ENCODE results near the gene ADAMTSL3.

ADAMTSL3 gene

GRCh38 chr15:83913034-83913632, 259.2 kb downstream of the ADAMTSL3 start:
- in situ Hi-C loops (cut with MboI; ENCODE audit: low sequenced_read_pairs) = no loop called here

GRCh38 chr15:83914906-83915305, 261.0 kb downstream of the ADAMTSL3 start:
- in situ Hi-C loops (cut with MboI; ENCODE audit: low sequenced_read_pairs) = no loop called here

GRCh38 chr15:83917432-83917831, 263.5 kb downstream of the ADAMTSL3 start:
- in situ Hi-C loops (cut with MboI; ENCODE audit: low sequenced_read_pairs) = no loop called here

- in situ Hi-C loops (cut with MboI; ENCODE audit: low sequenced_read_pairs) = no loop called here
These were observed 264.1 kb downstream of the ADAMTSL3 start for GRCh38 chr15:83918011-83918410.

GRCh38 chr15:83919319-83919830, 265.5 kb downstream of the ADAMTSL3 start:
- in situ Hi-C loops (cut with MboI; ENCODE audit: low sequenced_read_pairs) = no loop called here

GRCh38 chr15:83919978-83920510, 266.1 kb downstream of the ADAMTSL3 start:
- in situ Hi-C loops (cut with MboI; ENCODE audit: low sequenced_read_pairs) = no loop called here

- in situ Hi-C loops (cut with MboI; ENCODE audit: low sequenced_read_pairs) = no loop called here
These were observed 268.8 kb downstream of the ADAMTSL3 start for GRCh38 chr15:83922649-83923294.

GRCh38 chr15:83926116-83926515, 272.2 kb downstream of the ADAMTSL3 start:
- in situ Hi-C loops (cut with MboI; ENCODE audit: low sequenced_read_pairs) = no loop called here

- in situ Hi-C loops (cut with MboI; ENCODE audit: low sequenced_read_pairs) = no loop called here
These were observed 273.9 kb downstream of the ADAMTSL3 start for GRCh38 chr15:83927704-83928391.

- in situ Hi-C loops (cut with MboI; ENCODE audit: low sequenced_read_pairs) = no loop called here
These were observed 274.4 kb downstream of the ADAMTSL3 start for GRCh38 chr15:83928392-83928734.

GRCh38 chr15:83928878-83929418, 275.0 kb downstream of the ADAMTSL3 start:
- in situ Hi-C loops (cut with MboI; ENCODE audit: low sequenced_read_pairs) = no loop called here

GRCh38 chr15:83929619-83930018, 275.7 kb downstream of the ADAMTSL3 start:
- in situ Hi-C loops (cut with MboI; ENCODE audit: low sequenced_read_pairs) = no loop called here

- in situ Hi-C loops (cut with MboI; ENCODE audit: low sequenced_read_pairs) = no loop called here
These were observed 276.7 kb downstream of the ADAMTSL3 start for GRCh38 chr15:83930392-83931212.

- in situ Hi-C loops (cut with MboI; ENCODE audit: low sequenced_read_pairs) = no loop called here
These were observed 281.9 kb downstream of the ADAMTSL3 start for GRCh38 chr15:83935774-83936173.

- in situ Hi-C loops (cut with MboI; ENCODE audit: low sequenced_read_pairs) = no loop called here
These were observed 286.2 kb downstream of the ADAMTSL3 start for GRCh38 chr15:83940136-83940535.

- in situ Hi-C loops (cut with MboI; ENCODE audit: low sequenced_read_pairs) = no loop called here
These were observed 289.1 kb downstream of the ADAMTSL3 start for GRCh38 chr15:83943043-83943442.

- in situ Hi-C loops (cut with MboI; ENCODE audit: low sequenced_read_pairs) = no loop called here
These were observed 290.0 kb downstream of the ADAMTSL3 start for GRCh38 chr15:83943849-83944404.

- in situ Hi-C loops (cut with MboI; ENCODE audit: low sequenced_read_pairs) = no loop called here
These were observed 293.2 kb downstream of the ADAMTSL3 start for GRCh38 chr15:83947156-83947555.

- in situ Hi-C loops (cut with MboI; ENCODE audit: low sequenced_read_pairs) = no loop called here
These were observed 300.6 kb downstream of the ADAMTSL3 start for GRCh38 chr15:83954506-83954905.

GRCh38 chr15:83955806-83956265, 301.9 kb downstream of the ADAMTSL3 start:
- in situ Hi-C loops (cut with MboI; ENCODE audit: low sequenced_read_pairs) = no loop called here
